ENCODE data around the gene HBE1. TPM values are rescaled to one million over a fixed set of nuclear protein-coding genes. Genes with fewer than 3 reads are reported as not detected.
A peak's percentile ranks its signal among the peaks of the same experiment; 100 is the strongest.

Gene HBE1
- total and polyA plus RNA-seq, 9 of the 15 experiments (the other 6 are each of a cell fraction or from before 2014, with no cell fraction given): 612 to 10,250 (median 2,181) TPM

DNA sequence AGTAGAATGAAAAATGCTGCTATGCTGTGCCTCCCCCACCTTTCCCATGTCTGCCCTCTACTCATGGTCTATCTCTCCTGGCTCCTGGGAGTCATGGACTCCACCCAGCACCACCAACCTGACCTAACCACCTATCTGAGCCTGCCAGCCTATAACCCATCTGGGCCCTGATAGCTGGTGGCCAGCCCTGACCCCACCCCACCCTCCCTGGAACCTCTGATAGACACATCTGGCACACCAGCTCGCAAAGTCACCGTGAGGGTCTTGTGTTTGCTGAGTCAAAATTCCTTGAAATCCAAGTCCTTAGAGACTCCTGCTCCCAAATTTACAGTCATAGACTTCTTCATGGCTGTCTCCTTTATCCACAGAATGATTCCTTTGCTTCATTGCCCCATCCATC, 14.9 kb upstream of the HBE1 start (continued):
- TF ChIP-seq SRSF9 (IDR thresholded peaks at IDR 0.05; ENCODE audit: borderline replicate concordance, low read depth, low read length) (no peak), CBX1 (IDR thresholded peaks at IDR 0.05; ENCODE audit: low read depth) (no peak), RBM15 (IDR thresholded peaks at IDR 0.05; ENCODE audit: insufficient read depth, low read length) (no peak), TEAD2 (tag; IDR thresholded peaks at IDR 0.05) (no peak), STAT5A (IDR thresholded peaks at IDR 0.05; ENCODE audit: borderline replicate concordance, low read length) (peak; percentile 84), GTF3C2 (IDR thresholded peaks at IDR 0.05; ENCODE audit: borderline replicate concordance, extremely low read depth, insufficient read length) (no peak), MAFK (IDR thresholded peaks at IDR 0.05; ENCODE audit: low read length) (0 out of 2 replicates have a peak, but pooled peaks have one; percentile 4), ZNF707 (CRISPR knock-in tag; conservative IDR thresholded peaks at IDR 0.05) (no peak), CREB5 (CRISPR knock-in tag; IDR thresholded peaks at IDR 0.05) (no peak), U2AF2 (optimal IDR thresholded peaks at IDR 0.05; ENCODE audit: low read depth, low read length) (no peak), HBP1 (CRISPR knock-in tag; IDR thresholded peaks at IDR 0.05) (no peak), ZBTB17 (CRISPR knock-in tag; IDR thresholded peaks at IDR 0.05) (no peak), PCBP1 (IDR thresholded peaks at IDR 0.05; ENCODE audit: low read depth, low read length, poor library complexity, severe bottlenecking) (no peak), ZNF398 (CRISPR knock-in tag; IDR thresholded peaks at IDR 0.05) (no peak), ZNF239 (CRISPR knock-in tag; IDR thresholded peaks at IDR 0.05) (no peak), BCOR (IDR thresholded peaks at IDR 0.05) (0 out of 2 replicates have a peak, but pooled peaks have one; percentile 14)
- TF ChIP-seq, protein P1, sequence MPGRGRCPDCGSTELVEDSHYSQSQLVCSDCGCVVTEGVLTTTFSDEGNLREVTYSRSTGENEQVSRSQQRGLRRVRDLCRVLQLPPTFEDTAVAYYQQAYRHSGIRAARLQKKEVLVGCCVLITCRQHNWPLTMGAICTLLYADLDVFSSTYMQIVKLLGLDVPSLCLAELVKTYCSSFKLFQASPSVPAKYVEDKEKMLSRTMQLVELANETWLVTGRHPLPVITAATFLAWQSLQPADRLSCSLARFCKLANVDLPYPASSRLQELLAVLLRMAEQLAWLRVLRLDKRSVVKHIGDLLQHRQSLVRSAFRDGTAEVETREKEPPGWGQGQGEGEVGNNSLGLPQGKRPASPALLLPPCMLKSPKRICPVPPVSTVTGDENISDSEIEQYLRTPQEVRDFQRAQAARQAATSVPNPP (IDR thresholded peaks at IDR 0.05; ENCODE audit: borderline replicate concordance, insufficient read depth, insufficient read length): no peak
- TF ChIP-seq, protein P2, sequence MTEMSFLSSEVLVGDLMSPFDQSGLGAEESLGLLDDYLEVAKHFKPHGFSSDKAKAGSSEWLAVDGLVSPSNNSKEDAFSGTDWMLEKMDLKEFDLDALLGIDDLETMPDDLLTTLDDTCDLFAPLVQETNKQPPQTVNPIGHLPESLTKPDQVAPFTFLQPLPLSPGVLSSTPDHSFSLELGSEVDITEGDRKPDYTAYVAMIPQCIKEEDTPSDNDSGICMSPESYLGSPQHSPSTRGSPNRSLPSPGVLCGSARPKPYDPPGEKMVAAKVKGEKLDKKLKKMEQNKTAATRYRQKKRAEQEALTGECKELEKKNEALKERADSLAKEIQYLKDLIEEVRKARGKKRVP (CRISPR knock-in tag; IDR thresholded peaks at IDR 0.05): no peak

Measured in K562 (cell line).